Activated CD4-positive, CD25-positive, alpha-beta regulatory T cell treated with anti-CD3 and anti-CD28 coated beads, Interleukin-2, amount 50 U/mL, for 24 hours (primary cell): ENCODE results near the gene HOMEZ.
A peak's percentile ranks its signal among the peaks of the same experiment; 100 is the strongest.

Experiments
- ATAC-seq, 2 donors: fragments of 150-1000 bp; cut with Tn5 transposase; one replicate each; pipeline ENCODE4 v1.10.0; 2021; ENCODE audit warnings: mild to moderate bottlenecking in 1 of 2, moderate library complexity in 1 of 2

The HOMEZ gene

GRCh38 chr14:23307687-23308644 is 22.0 kb upstream of the HOMEZ start:
- ATAC-seq: no peak

GRCh38 chr14:23307146-23307530 is 21.2 kb upstream of the HOMEZ start:
- ATAC-seq: no peak

GRCh38 chr14:23306412-23307145 is 20.6 kb upstream of the HOMEZ start, which contains the start of gene BCL2L2:
Gene BCL2L2 (plus strand): TSS chr14:23306833. CDS start chr14:23307768, 935 bp downstream.
- no peak for ATAC-seq

DNA sequence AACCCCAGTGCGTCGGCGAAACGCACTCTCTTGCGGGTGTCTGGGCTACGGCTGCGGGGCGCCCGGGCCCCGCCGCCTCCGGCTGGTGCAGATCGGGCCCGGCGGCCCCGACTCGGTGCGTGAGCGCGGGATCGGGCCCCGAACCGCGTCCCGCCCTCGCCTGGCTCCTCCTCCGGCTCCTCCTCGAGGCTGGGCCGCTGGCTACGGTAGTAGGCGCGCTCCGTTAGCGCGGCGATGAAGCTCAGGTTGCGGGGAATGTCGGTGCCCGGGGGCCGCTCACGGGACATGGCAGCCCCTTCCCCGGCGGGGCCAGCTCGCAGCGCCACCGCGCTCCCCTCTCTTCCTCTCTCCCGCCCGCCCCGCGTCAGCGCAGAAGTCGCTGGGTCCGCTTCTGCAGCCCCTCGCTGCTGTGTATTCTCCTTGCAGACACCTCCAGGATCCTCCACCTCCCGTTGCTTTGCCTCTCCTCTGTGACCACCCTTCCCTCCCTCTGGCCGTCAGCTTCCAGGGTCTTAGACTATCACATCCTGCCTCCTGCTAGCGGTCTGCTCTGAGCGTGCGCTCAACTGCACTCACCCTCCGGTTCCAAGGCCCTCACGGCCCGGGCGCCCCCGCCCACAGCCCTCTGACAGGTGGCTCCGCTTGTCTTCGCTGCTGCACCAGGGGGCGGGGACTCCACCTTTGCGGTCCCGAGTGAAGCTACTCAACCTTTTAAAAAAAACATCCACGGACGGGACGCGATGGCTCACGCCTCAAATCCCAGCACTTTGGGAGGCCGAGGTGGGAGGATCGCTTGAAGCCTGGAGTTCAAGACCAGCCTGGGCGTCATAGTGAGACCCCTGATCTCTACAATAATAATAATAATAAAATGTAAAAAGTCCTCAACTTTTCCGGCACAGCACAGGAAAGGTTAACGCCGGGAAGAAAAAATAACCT is 16.6 kb upstream of the HOMEZ start, which contains the start of gene PPP1R3E:
TSS of gene PPP1R3E (minus strand) at position 570 of the 936 bp plus-strand sequence. CDS start at position 287, 283 bp downstream.
- ATAC-seq: peak; percentile 33 to 37

- peak; percentile 9 to 14 for ATAC-seq
Observed at GRCh38 chr14:23301969-23302289, 16.0 kb upstream of the HOMEZ start.

GRCh38 chr14:23301288-23301968 is 15.5 kb upstream of the HOMEZ start:
- peak; percentile 81 to 84 for ATAC-seq

GRCh38 chr14:23300687-23301223 is 14.8 kb upstream of the HOMEZ start:
- no peak for ATAC-seq

- ATAC-seq: no peak
Observed at GRCh38 chr14:23299986-23300686, 14.2 kb upstream of the HOMEZ start.

- ATAC-seq: no peak
Observed at GRCh38 chr14:23299211-23299957, 13.5 kb upstream of the HOMEZ start.

DNA sequence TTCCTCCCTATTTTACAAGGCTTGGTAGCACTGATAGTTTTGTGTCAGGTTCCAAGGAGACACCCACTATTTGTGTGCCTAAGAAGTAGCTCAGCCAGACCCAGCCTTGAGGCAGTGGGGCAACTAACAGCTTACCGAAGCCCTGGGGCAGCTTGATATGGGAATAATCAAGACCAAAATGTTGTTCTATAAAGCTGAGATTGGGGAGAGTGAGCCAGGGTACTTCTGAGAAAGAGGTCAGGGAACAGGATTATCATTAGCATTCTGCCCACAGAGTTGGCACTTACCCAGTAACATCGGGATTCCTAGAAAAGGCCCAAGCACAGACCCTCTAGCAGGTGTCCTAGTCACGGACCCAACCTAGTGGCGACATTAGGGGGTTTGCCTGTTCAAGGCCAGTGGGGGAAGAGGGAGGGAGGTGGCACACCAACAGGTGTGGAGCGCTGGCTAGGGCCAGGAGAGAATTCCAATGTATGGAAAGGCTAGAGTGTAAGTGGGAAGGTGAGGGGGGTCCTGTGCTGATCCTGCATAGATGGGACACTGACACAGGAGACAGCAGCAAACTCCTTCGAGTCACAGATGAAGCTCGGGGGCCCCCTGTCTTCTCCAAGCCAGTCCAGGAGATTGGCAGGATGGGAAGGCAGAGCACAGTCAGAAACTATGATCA is 11.8 kb upstream of the HOMEZ start:
- no peak for ATAC-seq

- ATAC-seq: no peak
Observed at GRCh38 chr14:23297096-23297495, 11.2 kb upstream of the HOMEZ start.

GRCh38 chr14:23296012-23296777 is 10.3 kb upstream of the HOMEZ start:
- ATAC-seq: no peak

- ATAC-seq: peak; percentile 83
Observed at GRCh38 chr14:23294734-23295561, 9.0 kb upstream of the HOMEZ start.

- ATAC-seq: no peak
Observed at GRCh38 chr14:23286902-23287479, 1.1 kb upstream of the HOMEZ start.

- peak; percentile 18 to 21 for ATAC-seq
Observed at GRCh38 chr14:23285530-23286019, 357 bp downstream of the HOMEZ start.

GRCh38 chr14:23284654-23285529 is 1.0 kb downstream of the HOMEZ start:
- no peak for ATAC-seq
